Progenitor cell of endocrine pancreas (in vitro differentiated cells): ENCODE data around the gene ZMYND11. TPM values are rescaled to one million over a fixed set of nuclear protein-coding genes. Genes with fewer than 3 reads are reported as not detected.

Source experiments
- DNase-seq: peaks from one replicate; pipeline ENCODE4 v3.0.0; 2021; ENCODE audit warnings: low spot score; ENCODE audit not compliant: unreplicated experiment
- H3K27ac Mint-ChIP-seq: 2 replicates; pipeline ENCODE4 v1.8.0; 2021; ENCODE audit warnings: mild to moderate bottlenecking, moderate library complexity, mixed read lengths
- H3K27me3 Mint-ChIP-seq: 2 replicates; pipeline ENCODE4 v1.8.0; 2021; ENCODE audit warnings: mixed read lengths
- H3K36me3 Mint-ChIP-seq: 2 replicates; pipeline ENCODE4 v1.8.0; 2022; ENCODE audit warnings: mixed read lengths; ENCODE audit not compliant: insufficient read depth
- H3K4me1 Mint-ChIP-seq: 2 replicates; pipeline ENCODE4 v1.8.0; 2021; ENCODE audit warnings: low read depth, mixed read lengths
- H3K4me3 Mint-ChIP-seq: 2 replicates; pipeline ENCODE4 v1.8.0; 2021; ENCODE audit warnings: low read depth, mild to moderate bottlenecking, moderate library complexity, mixed read lengths
- H3K9me3 Mint-ChIP-seq: 2 replicates; pipeline ENCODE4 v1.8.0; 2021; ENCODE audit warnings: low read depth, mixed read lengths
- total RNA-seq: library from RNA; stranded (reverse); gene quantifications from 2 replicates; pipeline ENCODE4 v1.2.1, GENCODE V29; 2021
- TF ChIP-seq, protein P1 (sequence below): fragments of 200-600 bp; sonication (generic); IDR thresholded peaks from one replicate; pipeline ENCODE4 v1.5.0; 2021; ENCODE audit warnings: antibody characterized with exemption, mild to moderate bottlenecking; ENCODE audit not compliant: unreplicated experiment

The ZMYND11 gene
- total RNA-seq, 1 donor from 2014 or later = 69.2 TPM

DNA sequence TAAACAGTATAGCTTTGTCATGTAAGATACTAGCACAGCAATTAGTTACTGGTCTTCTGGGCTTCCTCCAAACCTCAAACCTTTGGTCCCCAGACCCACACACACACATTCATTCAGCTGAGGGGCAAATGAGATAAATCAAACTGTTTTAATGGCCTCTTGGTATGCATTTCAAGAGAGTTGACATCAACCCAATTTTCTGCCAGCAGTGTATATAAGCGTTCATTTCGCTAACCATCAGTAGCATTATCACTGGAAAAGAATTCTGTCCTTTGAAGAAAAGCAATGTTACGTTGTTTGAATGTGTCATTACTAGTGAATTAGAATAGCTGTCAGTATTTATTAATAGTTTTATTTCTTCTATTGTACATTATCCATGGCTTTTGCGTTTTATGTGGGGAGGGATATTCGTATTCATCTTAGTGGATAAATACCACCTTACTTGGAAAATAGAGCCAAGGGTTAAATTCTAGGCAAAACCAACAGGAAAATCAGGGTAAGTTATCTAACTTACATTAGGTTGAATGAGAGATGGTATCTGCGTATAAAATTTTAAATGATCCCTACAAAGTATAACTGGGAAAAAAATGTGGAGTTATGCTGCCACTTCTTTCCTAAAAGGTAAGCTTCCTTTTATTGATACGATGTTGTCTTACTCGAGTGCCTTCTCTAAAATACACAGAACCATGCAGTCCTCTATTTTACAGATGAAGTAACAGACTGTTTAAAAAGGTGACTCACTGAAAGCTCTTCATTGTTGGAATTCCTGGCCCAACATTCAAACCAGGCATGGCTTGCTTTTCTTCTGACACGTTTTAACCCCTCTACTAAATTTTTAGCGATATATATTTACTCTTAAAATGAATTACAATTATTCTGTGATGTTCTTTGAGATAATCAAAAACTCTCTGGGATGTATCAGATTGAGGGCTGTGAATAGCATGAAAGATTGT is 2.0 kb upstream of the ZMYND11 start:
- Mint-ChIP-seq H3K36me3 (no peaks in the 10 kb centered on the region), H3K9me3 (no peaks in the 10 kb centered on the region), H3K27ac (peak overlapping the region; percentile 93), H3K4me1 (peaks cover 23% of the 10 kb centered on the region), H3K4me3 (peak overlapping the region; percentile 82), H3K27me3 (no peaks in the 10 kb centered on the region)
- TF ChIP-seq, protein P1, sequence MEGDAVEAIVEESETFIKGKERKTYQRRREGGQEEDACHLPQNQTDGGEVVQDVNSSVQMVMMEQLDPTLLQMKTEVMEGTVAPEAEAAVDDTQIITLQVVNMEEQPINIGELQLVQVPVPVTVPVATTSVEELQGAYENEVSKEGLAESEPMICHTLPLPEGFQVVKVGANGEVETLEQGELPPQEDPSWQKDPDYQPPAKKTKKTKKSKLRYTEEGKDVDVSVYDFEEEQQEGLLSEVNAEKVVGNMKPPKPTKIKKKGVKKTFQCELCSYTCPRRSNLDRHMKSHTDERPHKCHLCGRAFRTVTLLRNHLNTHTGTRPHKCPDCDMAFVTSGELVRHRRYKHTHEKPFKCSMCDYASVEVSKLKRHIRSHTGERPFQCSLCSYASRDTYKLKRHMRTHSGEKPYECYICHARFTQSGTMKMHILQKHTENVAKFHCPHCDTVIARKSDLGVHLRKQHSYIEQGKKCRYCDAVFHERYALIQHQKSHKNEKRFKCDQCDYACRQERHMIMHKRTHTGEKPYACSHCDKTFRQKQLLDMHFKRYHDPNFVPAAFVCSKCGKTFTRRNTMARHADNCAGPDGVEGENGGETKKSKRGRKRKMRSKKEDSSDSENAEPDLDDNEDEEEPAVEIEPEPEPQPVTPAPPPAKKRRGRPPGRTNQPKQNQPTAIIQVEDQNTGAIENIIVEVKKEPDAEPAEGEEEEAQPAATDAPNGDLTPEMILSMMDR = no peak
- no peak for DNase-seq

DNA sequence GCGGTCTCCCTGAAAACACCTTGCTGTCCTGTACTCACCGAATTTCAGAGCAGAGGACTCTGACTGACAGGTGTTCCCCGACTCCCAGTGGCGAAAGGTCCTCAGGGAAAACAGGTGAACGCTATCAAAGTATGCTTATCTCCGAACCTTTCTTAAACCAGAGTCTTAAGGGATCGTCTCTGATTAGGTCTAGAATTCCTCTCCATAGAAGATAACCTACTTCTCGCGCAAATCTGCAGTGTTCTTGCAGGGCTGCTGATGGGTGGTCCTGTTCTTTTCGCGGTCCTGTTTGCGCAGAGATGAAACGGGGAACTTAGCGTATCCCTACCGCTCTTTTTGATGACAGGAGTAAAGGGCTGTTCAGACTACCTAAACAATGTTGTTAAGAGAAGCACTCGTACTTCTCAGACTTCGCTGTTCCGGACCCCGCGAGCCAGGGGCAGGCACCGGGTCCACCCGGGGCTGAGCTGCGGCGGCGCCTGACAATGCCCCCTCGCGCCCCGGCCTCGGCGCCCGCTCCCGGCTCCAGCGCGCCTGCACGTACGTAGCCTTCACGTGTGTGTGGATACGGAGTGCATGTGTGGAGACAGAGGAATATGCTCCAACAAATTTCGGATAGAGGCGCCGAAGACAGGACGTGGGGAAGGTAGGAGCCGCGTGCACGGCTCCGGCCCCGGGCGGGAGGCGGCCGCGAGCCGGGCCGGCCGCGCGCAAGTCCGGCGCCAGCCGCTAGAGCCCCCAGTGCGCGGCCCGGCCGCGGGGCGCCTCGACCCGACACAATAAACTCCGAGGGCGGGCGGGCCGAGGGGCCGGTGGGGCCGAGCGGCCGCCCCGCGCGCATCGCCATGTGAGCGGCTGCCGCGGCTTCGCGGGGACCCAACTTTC is 766 bp upstream of the ZMYND11 start:
- DNase-seq = peak; percentile 27
- Mint-ChIP-seq H3K27ac (peak overlapping the region; percentile 93), H3K9me3 (no peaks in the 10 kb centered on the region), H3K4me3 (peak overlapping the region; percentile 82), H3K36me3 (no peaks in the 10 kb centered on the region), H3K4me1 (peaks cover 26% of the 10 kb centered on the region), H3K27me3 (no peaks in the 10 kb centered on the region)
- TF ChIP-seq, protein P1 = no peak

DNA sequence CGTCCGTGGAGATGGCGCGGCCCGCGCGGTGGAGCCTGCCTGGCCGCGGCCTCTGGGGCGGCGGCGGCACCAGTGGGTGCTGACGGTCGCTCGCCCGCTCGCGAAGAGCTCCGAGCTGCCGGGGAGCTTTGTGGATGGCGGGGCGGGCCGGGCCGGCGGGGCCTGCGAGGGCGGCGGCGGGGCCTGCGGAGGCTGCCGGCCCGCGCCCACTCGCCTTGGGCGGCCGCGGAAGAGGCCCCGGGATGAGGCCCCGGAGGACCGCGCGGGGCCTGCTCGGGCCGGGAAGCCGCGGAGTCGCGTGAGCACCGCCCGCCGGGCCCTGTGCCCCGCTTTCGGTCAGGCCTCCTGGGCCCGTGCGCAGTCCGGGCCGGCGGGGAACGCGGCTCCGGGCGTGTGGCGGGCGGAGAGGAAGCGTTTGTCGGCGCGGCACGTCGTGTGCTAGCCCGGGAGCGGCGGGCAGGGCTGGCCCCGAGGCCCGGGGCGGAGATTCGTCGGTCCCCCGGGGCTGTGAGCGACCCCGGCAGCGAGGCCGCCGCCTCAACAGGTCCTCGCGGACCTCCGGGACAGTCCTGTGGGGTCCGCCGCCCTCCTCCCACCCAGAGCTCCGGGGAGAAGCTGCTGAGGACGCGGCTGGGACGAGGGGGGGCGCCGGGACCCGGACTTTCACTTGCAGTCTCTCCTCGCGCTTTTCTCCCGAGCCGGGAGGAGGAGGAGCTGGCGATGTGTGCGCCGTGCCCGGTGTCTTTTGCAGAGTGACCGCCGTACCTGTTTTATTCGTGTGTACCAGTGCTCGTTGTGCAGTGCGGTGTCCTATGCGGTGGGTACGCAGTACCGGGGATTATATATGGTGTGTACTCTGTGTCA is 578 bp downstream of the ZMYND11 start:
- Mint-ChIP-seq H3K27me3 (no peaks in the 10 kb centered on the region), H3K4me3 (peak overlapping the region; percentile 84), H3K27ac (peak overlapping the region; percentile 96), H3K36me3 (no peaks in the 10 kb centered on the region), H3K9me3 (no peaks in the 10 kb centered on the region), H3K4me1 (peaks cover 35% of the 10 kb centered on the region)
- TF ChIP-seq, protein P1 = no peak
- peak; percentile 47 for DNase-seq

DNA sequence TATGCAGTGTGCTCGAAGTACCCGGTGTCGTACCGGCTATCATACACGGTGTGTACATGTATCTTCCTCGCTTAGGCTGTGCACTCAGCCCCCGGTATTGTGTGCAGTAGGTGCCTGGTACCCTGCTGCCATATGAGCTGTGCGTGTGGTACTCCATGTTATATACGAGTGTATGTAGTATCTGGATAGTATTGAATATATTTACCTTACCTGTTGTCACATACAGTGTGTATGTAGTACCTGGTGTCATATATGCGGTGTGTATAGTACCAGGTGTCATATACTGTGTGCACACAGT is 1.2 kb downstream of the ZMYND11 start:
- Mint-ChIP-seq H3K4me1 (peaks cover 40% of the 10 kb centered on the region), H3K27ac (peak overlapping the region; percentile 96)
- TF ChIP-seq, protein P1 = no peak

DNA sequence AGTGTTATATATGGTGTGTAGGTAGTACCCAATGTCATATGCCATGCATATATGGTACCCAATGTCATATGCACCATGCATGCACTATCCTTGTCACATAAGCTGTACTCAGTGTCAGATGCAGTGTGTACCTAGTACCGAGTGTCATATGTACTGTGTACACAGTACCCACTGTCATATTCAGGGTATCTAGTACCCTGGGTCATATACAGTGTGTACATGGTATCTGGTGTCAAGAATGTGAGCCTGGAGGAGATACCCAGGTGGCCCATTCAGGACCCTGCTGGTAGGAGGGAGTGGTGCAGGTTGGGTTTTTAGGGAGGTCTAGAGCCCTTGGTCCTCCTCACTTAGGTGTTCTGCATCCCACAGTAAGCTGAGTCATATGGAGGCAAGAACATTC is 1.8 kb downstream of the ZMYND11 start:
- no peak overlapping the region for H3K27ac Mint-ChIP-seq
- no peaks in the 10 kb centered on the region for H3K9me3 Mint-ChIP-seq
- TF ChIP-seq, protein P1 = peak; percentile 51
- H3K36me3 Mint-ChIP-seq = no peaks in the 10 kb centered on the region
- H3K27me3 Mint-ChIP-seq = no peaks in the 10 kb centered on the region
- H3K4me3 Mint-ChIP-seq = peak overlapping the region; percentile 84
- H3K4me1 Mint-ChIP-seq = peaks cover 44% of the 10 kb centered on the region
- DNase-seq = no peak

More for the DNA sequence above, 1.2 kb downstream of the ZMYND11 start:
- H3K4me3 Mint-ChIP-seq = peak overlapping the region; percentile 84
- no peaks in the 10 kb centered on the region for H3K36me3 Mint-ChIP-seq
- no peaks in the 10 kb centered on the region for H3K9me3 Mint-ChIP-seq
- no peak for DNase-seq
- no peaks in the 10 kb centered on the region for H3K27me3 Mint-ChIP-seq
